Body of pancreas (tissue), 4 donors: ENCODE data around the gene DNAJC5G. TPM values are rescaled to one million over a fixed set of nuclear protein-coding genes. Genes with fewer than 3 reads are reported as not detected.

Experiments
- ATAC-seq: fragments of 150-250 bp; one replicate; pipeline ENCODE4 v1.9.1; 2016
- DNase-seq, 4 donors: peaks; one replicate each; pipeline ENCODE4 v3.0.0-alpha.2; 2019
- H3K27ac ChIP-seq, 4 donors: fragments of 200-600 bp; sonication (generic); 1 replicate in 3 of 4; 2 replicates in 1 of 4; pipeline versions ENCODE4 v1.5.1 to v1.6.1; 2016 to 2019; ENCODE audit warnings: mild to moderate bottlenecking in 1 of 4, mixed read lengths in 1 of 4, moderate library complexity in 1 of 4
- H3K27me3 ChIP-seq, 2 donors: fragments of 200-600 bp; sonication (generic); one replicate each; pipeline ENCODE4 v1.6.0; 2016; ENCODE audit warnings: mild to moderate bottlenecking in 1 of 2
- H3K36me3 ChIP-seq, 2 donors: fragments of 200-600 bp; sonication (generic); replicated peaks in 1 of 2; 2 replicates each; pipeline ENCODE4 v1.5.1; 2016; ENCODE audit warnings: low read depth in 2 of 2; ENCODE audit not compliant: insufficient read depth in 1 of 2
- H3K4me1 ChIP-seq: fragments of 200-600 bp; sonication (generic); one replicate; pipeline ENCODE4 v1.6.0; 2016
- H3K4me3 ChIP-seq, 2 donors: fragments of 200-600 bp; sonication (generic); 1 replicate in 1 of 2; 2 replicates in 1 of 2; pipeline ENCODE4 v1.5.1; 2016 to 2019
- H3K9me3 ChIP-seq, 3 donors: fragments of 200-600 bp; sonication (generic); 1 replicate in 2 of 3; 2 replicates in 1 of 3; pipeline ENCODE4 v1.5.1; 2016
- POLR2A ChIP-seq, 3 donors: fragments of 450-650 bp; IDR thresholded peaks; one replicate each; pipeline ENCODE4 v1.6.1; 2016; ENCODE audit warnings: antibody characterized with exemption in 3 of 3, mild to moderate bottlenecking in 2 of 3
- WGBS, 2 donors: methylation state at CpG; one replicate each; pipeline ENCODE4 v1.1.5; 2017; 5-methylcytosine and 5-hydroxymethylcytosine counted together
- intact Hi-C: fragments of 100-400 bp; cut with DNase I; formaldehyde crosslinking; loops from one replicate; pipeline ENCODE4 v1.15.1; 2023
- total RNA-seq, 2 donors: library from RNA; depleted of rRNA; stranded (reverse); fragments of >200 nt; gene quantifications; one replicate each; pipeline ENCODE4 v1.1.0, GENCODE V29; 2016
- TF ChIP-seq, protein P1 (sequence below), 7 experiments: fragments of 450-650 bp in 4 of 7; fragments of 200-600 bp in 3 of 7; sonication (generic) in 3 of 7; IDR thresholded peaks; one replicate each; pipeline ENCODE4 v1.5.1; 2016 to 2019; ENCODE audit warnings: antibody characterized with exemption in 7 of 7

The DNAJC5G gene
- total RNA-seq, 2 donors from 2014 or later: 1.3 TPM; not detected in 1

DNA sequence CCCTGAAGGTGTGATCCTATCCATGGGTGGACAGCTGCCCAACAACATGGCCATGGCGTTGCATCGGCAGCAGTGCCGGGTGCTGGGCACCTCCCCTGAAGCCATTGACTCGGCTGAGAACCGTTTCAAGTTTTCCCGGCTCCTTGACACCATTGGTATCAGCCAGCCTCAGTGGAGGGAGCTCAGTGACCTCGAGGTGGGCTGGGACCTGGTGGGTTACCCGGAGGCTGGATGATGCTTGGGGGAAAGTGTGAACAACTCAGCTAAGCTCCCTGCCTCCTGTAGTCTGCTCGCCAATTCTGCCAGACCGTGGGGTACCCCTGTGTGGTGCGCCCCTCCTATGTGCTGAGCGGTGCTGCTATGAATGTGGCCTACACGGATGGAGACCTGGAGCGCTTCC is 41.9 kb upstream of the DNAJC5G start:
- H3K36me3 ChIP-seq: peaks cover 14 to 42% of the 10 kb centered on the region in 2 donors
- DNase-seq (no peak), ATAC-seq (no peak)
- no peaks in the 10 kb centered on the region for H3K4me1 ChIP-seq
- no peaks in the 10 kb centered on the region for H3K27me3 ChIP-seq
- intact Hi-C loops: no loop called here
- no peak for TF ChIP-seq POLR2A (IDR thresholded peaks at IDR 0.05)
- TF ChIP-seq, protein P1, sequence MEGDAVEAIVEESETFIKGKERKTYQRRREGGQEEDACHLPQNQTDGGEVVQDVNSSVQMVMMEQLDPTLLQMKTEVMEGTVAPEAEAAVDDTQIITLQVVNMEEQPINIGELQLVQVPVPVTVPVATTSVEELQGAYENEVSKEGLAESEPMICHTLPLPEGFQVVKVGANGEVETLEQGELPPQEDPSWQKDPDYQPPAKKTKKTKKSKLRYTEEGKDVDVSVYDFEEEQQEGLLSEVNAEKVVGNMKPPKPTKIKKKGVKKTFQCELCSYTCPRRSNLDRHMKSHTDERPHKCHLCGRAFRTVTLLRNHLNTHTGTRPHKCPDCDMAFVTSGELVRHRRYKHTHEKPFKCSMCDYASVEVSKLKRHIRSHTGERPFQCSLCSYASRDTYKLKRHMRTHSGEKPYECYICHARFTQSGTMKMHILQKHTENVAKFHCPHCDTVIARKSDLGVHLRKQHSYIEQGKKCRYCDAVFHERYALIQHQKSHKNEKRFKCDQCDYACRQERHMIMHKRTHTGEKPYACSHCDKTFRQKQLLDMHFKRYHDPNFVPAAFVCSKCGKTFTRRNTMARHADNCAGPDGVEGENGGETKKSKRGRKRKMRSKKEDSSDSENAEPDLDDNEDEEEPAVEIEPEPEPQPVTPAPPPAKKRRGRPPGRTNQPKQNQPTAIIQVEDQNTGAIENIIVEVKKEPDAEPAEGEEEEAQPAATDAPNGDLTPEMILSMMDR (IDR thresholded peaks at IDR 0.05): no peak
- WGBS, 2 donors: 89 to 100% methylated on average over 6 to 13 of the region's 14 CpGs
- no peak overlapping the region for H3K4me3 ChIP-seq
- H3K9me3 ChIP-seq: no peaks in the 10 kb centered on the region
- no peak overlapping the region for H3K27ac ChIP-seq

DNA sequence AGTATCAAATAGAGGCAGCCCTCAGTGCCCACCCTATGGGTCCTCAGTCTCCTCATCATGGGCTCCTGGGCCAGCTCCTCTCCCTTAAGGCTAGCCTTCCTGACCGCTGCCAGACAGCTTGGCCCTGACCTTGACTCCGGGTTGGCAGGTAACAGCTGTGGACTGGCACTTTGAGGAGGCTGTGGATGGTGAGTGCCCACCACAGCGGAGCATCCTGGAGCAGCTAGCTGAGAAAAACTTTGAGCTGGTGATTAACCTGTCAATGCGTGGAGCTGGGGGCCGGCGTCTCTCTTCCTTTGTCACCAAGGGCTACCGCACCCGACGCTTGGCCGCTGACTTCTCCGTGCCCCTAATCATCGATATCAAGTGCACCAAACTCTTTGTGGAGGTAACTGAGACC is 39.1 kb upstream of the DNAJC5G start:
- no peak for ATAC-seq
- H3K36me3 ChIP-seq: peaks cover 21 to 58% of the 10 kb centered on the region in 2 donors
- no peak overlapping the region for H3K4me3 ChIP-seq
- no peak for DNase-seq
- TF ChIP-seq POLR2A (IDR thresholded peaks at IDR 0.05): no peak
- TF ChIP-seq, protein P1 (IDR thresholded peaks at IDR 0.05): no peak
- WGBS, 2 donors: 87 to 90% methylated on average over 9 to 12 of the region's 12 CpGs
- H3K4me1 ChIP-seq: no peaks in the 10 kb centered on the region
- no peaks in the 10 kb centered on the region for H3K27me3 ChIP-seq
- H3K27ac ChIP-seq: no peak overlapping the region
- no peaks in the 10 kb centered on the region for H3K9me3 ChIP-seq
- intact Hi-C loops: no loop called here

DNA sequence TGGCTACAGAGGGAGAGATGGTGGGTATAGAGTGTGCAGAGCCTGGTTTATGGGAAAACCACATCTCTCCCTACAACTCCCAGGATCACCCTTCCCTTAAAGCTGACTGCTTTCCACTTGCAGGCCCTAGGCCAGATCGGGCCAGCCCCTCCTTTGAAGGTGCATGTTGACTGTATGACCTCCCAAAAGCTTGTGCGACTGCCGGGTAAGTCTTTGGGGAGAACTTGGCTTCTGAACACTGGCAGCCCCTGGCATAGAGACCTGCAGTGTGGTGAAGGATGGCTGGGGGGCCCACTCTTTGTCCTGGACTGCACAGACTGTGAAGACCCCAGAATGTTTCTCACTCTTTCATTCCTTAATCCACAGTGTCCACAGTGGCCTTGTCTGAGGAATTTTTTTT is 38.6 kb upstream of the DNAJC5G start:
- H3K36me3 ChIP-seq: peaks cover 21 to 57% of the 10 kb centered on the region in 2 donors
- no peaks in the 10 kb centered on the region for H3K9me3 ChIP-seq
- no peak for TF ChIP-seq POLR2A (IDR thresholded peaks at IDR 0.05)
- TF ChIP-seq, protein P1 (IDR thresholded peaks at IDR 0.05): no peak
- ATAC-seq (no peak), DNase-seq (no peak)
- 88 to 91% methylated on average over 3 of the region's 3 CpGs for WGBS, 2 donors
- intact Hi-C loops: no loop called here
- no peaks in the 10 kb centered on the region for H3K4me1 ChIP-seq
- no peak overlapping the region for H3K4me3 ChIP-seq
- no peak overlapping the region for H3K27ac ChIP-seq
- no peaks in the 10 kb centered on the region for H3K27me3 ChIP-seq

DNA sequence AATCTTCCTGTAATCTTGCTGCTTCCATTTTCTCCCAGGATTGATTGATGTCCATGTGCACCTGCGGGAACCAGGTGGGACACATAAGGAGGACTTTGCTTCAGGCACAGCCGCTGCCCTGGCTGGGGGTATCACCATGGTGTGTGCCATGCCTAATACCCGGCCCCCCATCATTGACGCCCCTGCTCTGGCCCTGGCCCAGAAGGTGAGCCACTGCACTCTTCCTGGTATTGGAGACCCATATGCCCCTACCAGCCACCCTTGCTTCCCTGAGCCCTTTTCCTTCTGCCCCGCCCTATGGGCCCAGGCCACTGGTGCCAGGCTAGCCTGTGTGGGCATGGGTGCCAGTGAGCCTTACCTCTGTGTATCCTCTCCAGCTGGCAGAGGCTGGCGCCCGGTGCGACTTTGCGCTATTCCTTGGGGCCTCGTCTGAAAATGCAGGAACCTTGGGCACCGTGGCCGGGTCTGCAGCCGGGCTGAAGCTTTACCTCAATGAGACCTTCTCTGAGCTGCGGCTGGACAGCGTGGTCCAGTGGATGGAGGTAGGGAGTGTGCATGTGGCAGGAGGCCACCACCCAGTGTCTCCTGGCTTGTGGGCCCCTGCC is 37.8 kb upstream of the DNAJC5G start:
- Histone ChIP-seq H3K27ac (no peak overlapping the region), H3K4me1 (no peaks in the 10 kb centered on the region), H3K27me3 (no peaks in the 10 kb centered on the region), H3K9me3 (no peaks in the 10 kb centered on the region), H3K4me3 (no peak overlapping the region), H3K36me3 (peaks cover 19 to 51% of the 10 kb centered on the region in 2 donors)
- intact Hi-C loops: no loop called here
- no peak for DNase-seq
- TF ChIP-seq POLR2A (IDR thresholded peaks at IDR 0.05): no peak
- TF ChIP-seq, protein P1 (IDR thresholded peaks at IDR 0.05): no peak
- 94 to 95% methylated on average over 10 to 15 of the region's 15 CpGs for WGBS, 2 donors
- ATAC-seq: no peak

DNA sequence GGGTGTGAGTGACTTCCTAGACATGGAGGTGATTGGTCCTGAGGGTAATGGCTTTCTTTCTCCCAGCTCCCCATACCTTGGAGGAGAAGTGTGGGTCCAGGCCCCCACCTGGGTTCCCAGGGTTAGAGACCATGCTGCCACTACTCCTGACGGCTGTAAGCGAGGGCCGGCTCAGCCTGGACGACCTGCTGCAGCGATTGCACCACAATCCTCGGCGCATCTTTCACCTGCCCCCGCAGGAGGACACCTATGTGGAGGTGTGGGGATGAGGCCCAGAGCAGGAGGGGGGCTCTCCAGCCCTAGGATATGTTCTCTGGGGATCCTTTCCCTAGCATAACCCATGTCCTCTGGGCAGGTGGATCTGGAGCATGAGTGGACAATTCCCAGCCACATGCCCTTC is 36.3 kb upstream of the DNAJC5G start:
- DNase-seq: no peak
- no peak overlapping the region for H3K27ac ChIP-seq
- 90 to 100% methylated on average over 1 to 8 of the region's 8 CpGs for WGBS, 2 donors
- no peaks in the 10 kb centered on the region for H3K9me3 ChIP-seq
- TF ChIP-seq POLR2A (IDR thresholded peaks at IDR 0.05): no peak
- TF ChIP-seq, protein P1 (IDR thresholded peaks at IDR 0.05): no peak
- H3K36me3 ChIP-seq: peaks cover 18 to 51% of the 10 kb centered on the region in 2 donors
- H3K27me3 ChIP-seq: no peaks in the 10 kb centered on the region
- H3K4me1 ChIP-seq: no peaks in the 10 kb centered on the region
- ATAC-seq: no peak
- intact Hi-C loops: no loop called here
- no peak overlapping the region for H3K4me3 ChIP-seq
